Endothelial cell of umbilical vein (primary cell): ENCODE measurements around the gene NT5DC1. TPM values are rescaled to one million over a fixed set of nuclear protein-coding genes. Genes with fewer than 3 reads are reported as not detected.

Source experiments
- BruUV-seq: library from RNA; stranded (reverse); fragments of 400-500 nt; replicated peaks from 2 replicates; lab custom pipeline; 2021; lab: Mats Ljungman, UMichigan
- CTCF ChIA-PET: fragments of 300-600, 350-600 bp; sonication (Branson Sonifier 250); formaldehyde crosslinking; loops from one replicate; lab custom pipeline; 2021; ENCODE audit warnings: antibody characterized with exemption, inconsistent platforms; lab: Charles Lee
- POLR2A ChIA-PET: fragments of 300-600, 350-600 bp; sonication (Branson Sonifier 250); formaldehyde crosslinking; loops from one replicate; lab custom pipeline; 2021; ENCODE audit warnings: antibody characterized with exemption, inconsistent platforms; lab: Charles Lee
- DNase-seq: peaks from one replicate; pipeline ENCODE4 v3.0.0-alpha.2; 2011; ENCODE audit warnings: low read depth, low spot score
- FAIRE-seq: peaks from 2 replicates; lab custom pipeline; 2011; peaks lifted over from hg19 to GRCh38; lab: Jason Lieb, UNC
- H2AFZ ChIP-seq: 2 replicates; pipeline ENCODE4 v1.6.0; 2012; ENCODE audit warnings: low read depth, low read length, control low read depth, inconsistent platforms
- H3K27ac ChIP-seq: 2 replicates; pipeline ENCODE4 v1.5.1; 2011; ENCODE audit warnings: low read depth, mild to moderate bottlenecking, control low read depth, low read length, moderate library complexity; ENCODE audit not compliant: insufficient read depth
- H3K27me3 ChIP-seq, 2 experiments: 2 replicates each; pipeline versions ENCODE4 v1.6.0 to v1.6.1; 2011; ENCODE audit warnings: low read length in 2 of 2, mixed read lengths in 1 of 2; ENCODE audit not compliant: control insufficient read depth in 2 of 2, insufficient read depth in 2 of 2
- H3K36me3 ChIP-seq, 2 experiments: 2 replicates in 1 of 2; 3 replicates in 1 of 2; pipeline ENCODE4 v1.5.1; 2011; ENCODE audit warnings: low read length in 2 of 2, mild to moderate bottlenecking in 1 of 2, moderate library complexity in 1 of 2; ENCODE audit not compliant: control insufficient read depth in 2 of 2, insufficient read depth in 2 of 2; ENCODE audit errors: extremely low read depth in 1 of 2
- H3K4me1 ChIP-seq: 3 replicates; pipeline ENCODE4 v1.5.1; 2011; ENCODE audit warnings: mild to moderate bottlenecking, low read length; ENCODE audit not compliant: control insufficient read depth, insufficient read depth; ENCODE audit errors: extremely low read depth
- H3K4me2 ChIP-seq: 2 replicates; pipeline ENCODE4 v1.6.1; 2011; ENCODE audit warnings: low read length, control low read depth, mixed read lengths; ENCODE audit not compliant: insufficient read depth
- H3K4me3 ChIP-seq, 3 experiments: fragments of 200-600 bp in 1 of 3; sonication (generic), shearing (Covaris generic) in 1 of 3; replicated peaks in 1 of 3; 2 replicates each; pipeline ENCODE4 v1.5.1; 2011 to 2016; ENCODE audit warnings: control low read depth in 3 of 3, low read length in 3 of 3, mild to moderate bottlenecking in 2 of 3, inconsistent platforms in 1 of 3, low read depth in 1 of 3, moderate library complexity in 1 of 3; ENCODE audit not compliant: insufficient read depth in 1 of 3
- H3K79me2 ChIP-seq: 2 replicates; pipeline ENCODE4 v1.6.0; 2012; ENCODE audit warnings: low read length, inconsistent platforms; ENCODE audit not compliant: control insufficient read depth, insufficient read depth
- H3K9ac ChIP-seq: replicated peaks from 2 replicates; pipeline ENCODE3; 2011; ENCODE audit warnings: low read length, control low read depth; ENCODE audit not compliant: insufficient read depth; ENCODE audit errors: extremely low read depth
- H3K9me1 ChIP-seq: replicated peaks from 3 replicates; pipeline ENCODE4 v1.6.0; 2011; ENCODE audit warnings: mild to moderate bottlenecking, low read length; ENCODE audit not compliant: control insufficient read depth, insufficient read depth; ENCODE audit errors: extremely low read depth
- H3K9me3 ChIP-seq: replicated peaks from 2 replicates; pipeline ENCODE4 v1.5.1; 2012; ENCODE audit warnings: low read length, inconsistent platforms; ENCODE audit not compliant: control insufficient read depth, insufficient read depth
- H4K20me1 ChIP-seq: replicated peaks from 2 replicates; pipeline ENCODE3; 2011; ENCODE audit warnings: mild to moderate bottlenecking, low read length; ENCODE audit not compliant: control insufficient read depth, insufficient read depth; ENCODE audit errors: extremely low read depth
- CTCF ChIP-seq, 2 donors: IDR thresholded peaks; 1 replicate in 1 of 2; 2 replicates in 1 of 2; pipeline ENCODE4 v1.5.1; 2011; ENCODE audit warnings: low read length in 2 of 2, mild to moderate bottlenecking in 2 of 2, moderate library complexity in 2 of 2, control low read depth in 1 of 2, inconsistent platforms in 1 of 2, low read depth in 1 of 2; ENCODE audit not compliant: insufficient read depth in 1 of 2; ENCODE audit errors: extremely low read depth in 1 of 2
- EZH2 ChIP-seq: IDR thresholded peaks from 2 replicates; pipeline ENCODE4 v1.6.1; 2012; ENCODE audit warnings: borderline replicate concordance, low read depth, mild to moderate bottlenecking, moderate library complexity, low read length, inconsistent platforms; ENCODE audit not compliant: severe bottlenecking
- FOS ChIP-seq: IDR thresholded peaks from 2 replicates; pipeline ENCODE4 v1.6.1; 2011; ENCODE audit warnings: mild to moderate bottlenecking, low read length, moderate library complexity, borderline replicate concordance; ENCODE audit not compliant: insufficient read depth
- GATA2 ChIP-seq: IDR thresholded peaks from 2 replicates; pipeline ENCODE4 v1.7.0; 2011; ENCODE audit warnings: low read depth, mild to moderate bottlenecking, moderate library complexity, mixed read lengths, low read length; ENCODE audit not compliant: insufficient read length, insufficient read depth
- JUN ChIP-seq: IDR thresholded peaks from 2 replicates; pipeline ENCODE4 v1.6.1; 2011; ENCODE audit warnings: borderline replicate concordance, low read depth; ENCODE audit not compliant: insufficient read length, insufficient read depth
- MAX ChIP-seq: IDR thresholded peaks from 2 replicates; pipeline ENCODE4 v1.6.1; 2011; ENCODE audit not compliant: insufficient read depth, insufficient read length
- MYC ChIP-seq: IDR thresholded peaks from one replicate; pipeline ENCODE4 v1.6.1; 2011; ENCODE audit warnings: mild to moderate bottlenecking, low read depth, low read length
- POLR2A ChIP-seq: IDR thresholded peaks from 2 replicates; pipeline ENCODE4 v1.6.1; 2012; ENCODE audit warnings: low read depth, mild to moderate bottlenecking, control low read depth, low read length
- POLR2AphosphoS5 ChIP-seq: IDR thresholded peaks from 2 replicates; pipeline ENCODE4 v1.6.1; 2012; ENCODE audit warnings: low read depth, mild to moderate bottlenecking, control low read depth, low read length, moderate library complexity; ENCODE audit not compliant: insufficient read depth
- dilution Hi-C: fragments of 300-500 bp; cut with MboI; formaldehyde crosslinking; loops from one replicate; pipeline ENCODE4 v1.15.0; 2019; ENCODE audit warnings: low sequenced_read_pairs; ENCODE audit not compliant: extremely low pct_ligation_motif_present
- intact Hi-C: fragments of 100-400 bp; cut with micrococcal nuclease; formaldehyde crosslinking; loops from one replicate; pipeline ENCODE4 v1.10.0; 2022
- polyA plus RNA-seq, 4 experiments: library from polyadenylated mRNA; depleted of rRNA in 3 of 4; stranded (reverse) in 3 of 4; unstranded in 1 of 4; fragments of >200 nt; gene quantifications; 2 replicates each; pipeline versions ENCODE4 v1.2.1 to v1.2.3, GENCODE V29; 2011 to 2012; ENCODE audit warnings: missing spikeins in 1 of 4
- total RNA-seq: library from RNA; stranded (reverse); gene quantifications from 2 replicates; pipeline ENCODE4 v1.2.3, GENCODE V29; 2021

The NT5DC1 gene
- total and polyA plus RNA-seq, 2 donors (not counting 3 experiments of a cell fraction or from before 2014, with no cell fraction given): 11.3 to 24.3 TPM

GRCh38 chr6:116099036-116099435, 1.6 kb upstream of the NT5DC1 start:
- no peak for DNase-seq
- H3K27ac ChIP-seq: no peak overlapping the region
- peaks cover 11% of the 10 kb centered on the region for H3K4me1 ChIP-seq
- POLR2A ChIA-PET: no interaction called here
- intact Hi-C loops (loop anchor here (5.0 kb wide), 1 partner anchor 202 kb away; no protein-coding TSS in a partner anchor), dilution Hi-C loops (no loop called here)
- H2AFZ ChIP-seq: no peak overlapping the region
- no peak for FAIRE-seq
- H4K20me1 ChIP-seq: no peaks in the 10 kb centered on the region
- H3K36me3 ChIP-seq: no peaks in the 10 kb centered on the region
- TF ChIP-seq MYC (no peak), GATA2 (no peak), POLR2A (no peak), FOS (no peak), MAX (no peak), CTCF (IDR thresholded peaks at IDR 0.05; ENCODE audit: extremely low read depth in 1 of 2, insufficient read depth in 1 of 2, low read depth in 1 of 2, low read length in 2 of 2) (no peak), POLR2AphosphoS5 (no peak), JUN (no peak), EZH2 (no peak)
- BruUV-seq: no TSS peak
- no peaks in the 10 kb centered on the region for H3K9me3 ChIP-seq
- H3K27me3 ChIP-seq: peaks cover 0 to 3% of the 10 kb centered on the region in 2 experiments
- H3K4me2 ChIP-seq: no peak overlapping the region
- CTCF ChIA-PET: interaction anchor here (0.6 to 5.0 kb wide), 4 partner anchors 12 to 203 kb away, joined by 3 to 216 read pairs (median 3); no protein-coding TSS in a partner anchor
- no peaks in the 10 kb centered on the region for H3K79me2 ChIP-seq
- no peaks in the 10 kb centered on the region for H3K9me1 ChIP-seq
- no peak overlapping the region for H3K4me3 ChIP-seq
- no peak overlapping the region for H3K9ac ChIP-seq
